ENCODE data around the gene HOXD9. TPM values are rescaled to one million over a fixed set of nuclear protein-coding genes. Genes with fewer than 3 reads are reported as not detected.

Gene HOXD9
- total RNA-seq, 2 experiments from 2014 or later, result not detected

- Histone ChIP-seq H3K79me2 (ENCODE audit: insufficient read depth, low read depth, low read length) (no peaks in the 10 kb centered on the region), H2AFZ (ENCODE audit: low read length) (no peak overlapping the region), H4K20me1 (ENCODE audit: insufficient read depth, low read length) (no peaks in the 10 kb centered on the region), H3K9me2 (ENCODE audit: insufficient read depth, low read length) (no peaks in the 10 kb centered on the region), H3K4me1 (ENCODE audit: insufficient read depth, low read length, poor library complexity, severe bottlenecking) (no peaks in the 10 kb centered on the region), H3K4me2 (ENCODE audit: low read length) (no peak overlapping the region), H3K27ac (ENCODE audit: low read depth, low read length, poor library complexity, severe bottlenecking) (no peak overlapping the region), H3K4me3 (ENCODE audit: low read depth, low read length, poor library complexity, severe bottlenecking) (no peak overlapping the region), H3K36me3 (ENCODE audit: insufficient read depth, low read length) (no peaks in the 10 kb centered on the region), H3K9me3 (ENCODE audit: low read length) (no peaks in the 10 kb centered on the region)
- no peak for DNase-seq (ENCODE audit: low spot score)
- ChIA-PET CTCF (ENCODE audit: unreplicated experiment) (no interaction called here), POLR2A (no interaction called here)
- no peak for TF ChIP-seq EZH2phosphoT487 (IDR thresholded peaks at IDR 0.05; ENCODE audit: borderline replicate concordance, low read depth, low read length)
- no peak for TF ChIP-seq CTCF (conservative IDR thresholded peaks at IDR 0.05; ENCODE audit: low read length)
- BruUV-seq (replicated peaks), result no TSS peak
- intact Hi-C loops (cut with micrococcal nuclease; ENCODE audit: unreplicated experiment), result no loop called here
Measured at GRCh38 chr2:176087330-176088047, 35.0 kb upstream of the HOXD9 start.

- Histone ChIP-seq H3K4me2 (ENCODE audit: low read length) (no peak overlapping the region), H2AFZ (ENCODE audit: low read length) (no peak overlapping the region)
- TF ChIP-seq CTCF (conservative IDR thresholded peaks at IDR 0.05; ENCODE audit: low read length) (no peak), EZH2phosphoT487 (IDR thresholded peaks at IDR 0.05; ENCODE audit: borderline replicate concordance, low read depth, low read length) (no peak)
Measured at GRCh38 chr2:176088048-176088936, 34.2 kb upstream of the HOXD9 start.

More at GRCh38 chr2:176088048-176088936, 34.2 kb upstream of the HOXD9 start:
- Histone ChIP-seq H3K9me3 (ENCODE audit: low read length) (no peaks in the 10 kb centered on the region), H3K9me2 (ENCODE audit: insufficient read depth, low read length) (no peaks in the 10 kb centered on the region), H3K4me3 (ENCODE audit: low read depth, low read length, poor library complexity, severe bottlenecking) (no peak overlapping the region), H3K79me2 (ENCODE audit: insufficient read depth, low read depth, low read length) (no peaks in the 10 kb centered on the region), H3K4me1 (ENCODE audit: insufficient read depth, low read length, poor library complexity, severe bottlenecking) (no peaks in the 10 kb centered on the region), H3K27ac (ENCODE audit: low read depth, low read length, poor library complexity, severe bottlenecking) (no peak overlapping the region), H4K20me1 (ENCODE audit: insufficient read depth, low read length) (no peaks in the 10 kb centered on the region), H3K36me3 (ENCODE audit: insufficient read depth, low read length) (no peaks in the 10 kb centered on the region)
- DNase-seq (ENCODE audit: low spot score), result no peak
- ChIA-PET POLR2A (no interaction called here), CTCF (ENCODE audit: unreplicated experiment) (no interaction called here)
- intact Hi-C loops (cut with micrococcal nuclease; ENCODE audit: unreplicated experiment), result no loop called here
- BruUV-seq (replicated peaks), result no TSS peak
